Spleen (tissue), 7 donors: ENCODE results near the gene FOS.

Experiments used
- POLR2A ChIP-seq, 3 donors: fragments of 450-650 bp; IDR thresholded peaks; one replicate each; pipeline ENCODE4 v1.5.1; 2017; ENCODE audit warnings: antibody characterized with exemption in 3 of 3, mild to moderate bottlenecking in 1 of 3
- POLR2AphosphoS5 ChIP-seq, 3 donors: sonication (generic); formaldehyde crosslinking; IDR thresholded peaks; one replicate each; pipeline ENCODE4 v1.5.1; 2017; ENCODE audit warnings: antibody characterized with exemption in 3 of 3
- TF ChIP-seq, protein P1 (sequence below), 11 experiments: fragments of 200-600 bp in 7 of 11; fragments of 450-650 bp in 4 of 11; sonication (generic) in 4 of 11; IDR thresholded peaks in 8 of 11; conservative IDR thresholded peaks in 3 of 11; 1 replicate in 7 of 11; 2 replicates in 4 of 11; pipeline versions ENCODE4 v1.4.0 to v1.8.0; 2016 to 2021; ENCODE audit warnings: antibody characterized with exemption in 11 of 11, inconsistent platforms in 4 of 11, mild to moderate bottlenecking in 1 of 11
- donor health status: DM: no; HTN: no; CAD: no; lungs with moderate emphysema.
- donor health status: DM: no; HTN: no; CAD: no.
- donor health status: DM: no; HTN: no; CAD: no.

DNA sequence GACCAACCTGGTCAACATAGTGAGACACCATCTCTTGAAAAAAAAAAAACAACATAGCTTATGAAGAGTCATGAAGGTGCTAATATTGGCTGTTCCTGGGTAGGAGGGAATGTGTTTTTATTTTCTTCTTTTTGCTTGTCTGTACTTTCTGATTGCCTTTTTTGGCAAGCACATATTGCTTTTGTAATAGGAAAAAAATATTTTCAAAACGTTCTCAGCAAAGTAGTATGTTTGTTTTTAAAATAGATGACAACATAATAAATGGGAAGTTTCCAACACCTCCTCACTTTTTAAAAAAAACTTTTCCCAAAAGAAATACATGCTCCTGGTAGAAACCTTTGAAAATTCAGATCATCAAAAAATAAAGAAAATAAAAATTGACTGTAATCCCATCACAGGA lies 20.9 kb downstream of the FOS start:
- TF ChIP-seq POLR2AphosphoS5 (IDR thresholded peaks at IDR 0.05) (no peak), POLR2A (IDR thresholded peaks at IDR 0.05) (no peak)
- TF ChIP-seq, protein P1, sequence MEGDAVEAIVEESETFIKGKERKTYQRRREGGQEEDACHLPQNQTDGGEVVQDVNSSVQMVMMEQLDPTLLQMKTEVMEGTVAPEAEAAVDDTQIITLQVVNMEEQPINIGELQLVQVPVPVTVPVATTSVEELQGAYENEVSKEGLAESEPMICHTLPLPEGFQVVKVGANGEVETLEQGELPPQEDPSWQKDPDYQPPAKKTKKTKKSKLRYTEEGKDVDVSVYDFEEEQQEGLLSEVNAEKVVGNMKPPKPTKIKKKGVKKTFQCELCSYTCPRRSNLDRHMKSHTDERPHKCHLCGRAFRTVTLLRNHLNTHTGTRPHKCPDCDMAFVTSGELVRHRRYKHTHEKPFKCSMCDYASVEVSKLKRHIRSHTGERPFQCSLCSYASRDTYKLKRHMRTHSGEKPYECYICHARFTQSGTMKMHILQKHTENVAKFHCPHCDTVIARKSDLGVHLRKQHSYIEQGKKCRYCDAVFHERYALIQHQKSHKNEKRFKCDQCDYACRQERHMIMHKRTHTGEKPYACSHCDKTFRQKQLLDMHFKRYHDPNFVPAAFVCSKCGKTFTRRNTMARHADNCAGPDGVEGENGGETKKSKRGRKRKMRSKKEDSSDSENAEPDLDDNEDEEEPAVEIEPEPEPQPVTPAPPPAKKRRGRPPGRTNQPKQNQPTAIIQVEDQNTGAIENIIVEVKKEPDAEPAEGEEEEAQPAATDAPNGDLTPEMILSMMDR (IDR thresholded peaks at IDR 0.05 in 8 of 11, conservative IDR thresholded peaks at IDR 0.05 in 3 of 11): no peak
